IMR-90 (cell line): Measurements from ENCODE around the gene JAKMIP1. TPM values are rescaled to one million over a fixed set of nuclear protein-coding genes. Genes with fewer than 3 reads are reported as not detected.

ENCODE experiments used
- ATAC-seq: fragments of 200-7000 bp; cut with Tn5 transposase; 2 replicates; pipeline ENCODE4 v1.9.1; 2020; ENCODE audit warnings: low read depth, mild to moderate bottlenecking, moderate library complexity
- BruUV-seq: library from RNA; stranded (reverse); fragments of 400-500 nt; replicated peaks from 2 replicates; lab custom pipeline; 2021; lab: Mats Ljungman, UMichigan
- CTCF ChIA-PET: fragments of 300-600 bp; formaldehyde crosslinking; extraction: SDS; loops from one replicate; lab custom pipeline; 2021; ENCODE audit warnings: antibody characterized with exemption; lab: Yijun Ruan, JAX
- POLR2A ChIA-PET: fragments of 300-600 bp; sonication (Branson Sonifier 250); formaldehyde crosslinking; loops from one replicate; lab custom pipeline; 2022; ENCODE audit warnings: antibody characterized with exemption; ENCODE audit not compliant: unreplicated experiment; lab: Charles Lee
- DNase-seq: peaks from one replicate; pipeline ENCODE4 v3.0.0; 2013
- H2AFZ ChIP-seq: replicated peaks from 2 replicates; pipeline ENCODE3; 2013; ENCODE audit warnings: low read length, mild to moderate bottlenecking; ENCODE audit not compliant: poor library complexity
- H2AK5ac ChIP-seq: 2 replicates; pipeline ENCODE4 v1.6.1; 2013; ENCODE audit warnings: low read depth, low read length, inconsistent platforms
- H2AK9ac ChIP-seq: replicated peaks from 2 replicates; pipeline ENCODE3; 2013; ENCODE audit warnings: mild to moderate bottlenecking, low read depth, low read length, moderate library complexity; ENCODE audit not compliant: poor library complexity
- H2BK120ac ChIP-seq: 2 replicates; pipeline ENCODE4 v1.6.1; 2013; ENCODE audit warnings: low read depth, low read length, inconsistent platforms
- H2BK15ac ChIP-seq: 3 replicates; pipeline ENCODE4 v1.6.1; 2013; ENCODE audit warnings: low read depth, low read length, inconsistent platforms
- H2BK20ac ChIP-seq: 2 replicates; pipeline ENCODE4 v1.6.1; 2013; ENCODE audit warnings: low read depth, mild to moderate bottlenecking, inconsistent platforms, low read length, moderate library complexity
- H2BK5ac ChIP-seq: 2 replicates; pipeline ENCODE4 v1.6.1; 2013; ENCODE audit warnings: mild to moderate bottlenecking, low read depth, low read length, inconsistent platforms; ENCODE audit not compliant: poor library complexity, severe bottlenecking
- H3K14ac ChIP-seq: replicated peaks from 2 replicates; pipeline ENCODE4 v1.6.1; 2013; ENCODE audit warnings: low read depth, low read length, inconsistent platforms
- H3K18ac ChIP-seq: 2 replicates; pipeline ENCODE4 v1.6.1; 2013; ENCODE audit warnings: low read depth, low read length, control low read depth
- H3K23ac ChIP-seq: 2 replicates; pipeline ENCODE4 v1.6.1; 2013; ENCODE audit warnings: low read depth, low read length, inconsistent platforms
- H3K27ac ChIP-seq: 2 replicates; pipeline ENCODE4 v1.5.1; 2013; ENCODE audit warnings: mild to moderate bottlenecking, control low read depth, low read length; ENCODE audit not compliant: insufficient read depth
- H3K27me3 ChIP-seq: 2 replicates; pipeline ENCODE4 v1.6.1; 2013; ENCODE audit warnings: low read length; ENCODE audit not compliant: control insufficient read depth, insufficient read depth
- H3K36me3 ChIP-seq: 2 replicates; pipeline ENCODE4 v1.6.1; 2013; ENCODE audit warnings: low read length, mixed read lengths; ENCODE audit not compliant: control insufficient read depth, insufficient read depth
- H3K4ac ChIP-seq: 2 replicates; pipeline ENCODE4 v1.6.1; 2013; ENCODE audit warnings: low read depth, low read length, inconsistent platforms
- H3K4me1 ChIP-seq: 2 replicates; pipeline ENCODE4 v1.6.1; 2013; ENCODE audit warnings: low read length, mixed read lengths; ENCODE audit not compliant: control insufficient read depth, insufficient read depth
- H3K4me2 ChIP-seq: 2 replicates; pipeline ENCODE4 v1.6.1; 2013; ENCODE audit warnings: low read depth, mild to moderate bottlenecking, control low read depth, low read length, moderate library complexity
- H3K4me3 ChIP-seq: 2 replicates; pipeline ENCODE4 v1.5.1; 2013; ENCODE audit warnings: low read depth, mild to moderate bottlenecking, control low read depth, low read length, moderate library complexity; ENCODE audit not compliant: insufficient read depth
- H3K56ac ChIP-seq: 2 replicates; pipeline ENCODE4 v1.6.1; 2013; ENCODE audit warnings: low read length, inconsistent platforms; ENCODE audit not compliant: insufficient read depth; ENCODE audit errors: extremely low read depth
- H3K79me1 ChIP-seq, 2 experiments: 2 replicates each; pipeline ENCODE4 v1.6.1; 2013; ENCODE audit warnings: low read length in 2 of 2, inconsistent platforms in 1 of 2, low read depth in 1 of 2
- H3K9ac ChIP-seq: 2 replicates; pipeline ENCODE4 v1.6.1; 2013; ENCODE audit warnings: low read depth, low read length, control low read depth
- H3K9me1 ChIP-seq: 2 replicates; pipeline ENCODE4 v1.6.1; 2013; ENCODE audit warnings: low read length, inconsistent platforms; ENCODE audit not compliant: insufficient read depth
- H3K9me3 ChIP-seq: 2 replicates; pipeline ENCODE4 v1.6.1; 2013; ENCODE audit warnings: low read length; ENCODE audit not compliant: control insufficient read depth, insufficient read depth
- H4K20me1 ChIP-seq: 2 replicates; pipeline ENCODE4 v1.6.1; 2013; ENCODE audit warnings: low read length, inconsistent platforms; ENCODE audit not compliant: insufficient read depth
- H4K5ac ChIP-seq: 2 replicates; pipeline ENCODE4 v1.6.1; 2013; ENCODE audit warnings: mild to moderate bottlenecking, low read depth, low read length, control low read depth
- H4K8ac ChIP-seq, 2 experiments: 2 replicates each; pipeline ENCODE4 v1.6.1; 2013; ENCODE audit warnings: low read depth in 2 of 2, low read length in 2 of 2, control low read depth in 1 of 2, inconsistent platforms in 1 of 2
- H4K91ac ChIP-seq: 2 replicates; pipeline ENCODE4 v1.6.1; 2013; ENCODE audit warnings: low read depth, low read length, inconsistent platforms; ENCODE audit not compliant: insufficient read depth
- BHLHE40 ChIP-seq: fragments of 150-350 bp; IDR thresholded peaks from 2 replicates; pipeline ENCODE4 v1.6.1; 2016; ENCODE audit warnings: mild to moderate bottlenecking, low read depth, low read length
- FOS ChIP-seq: fragments of 150-350 bp; IDR thresholded peaks from 2 replicates; pipeline ENCODE4 v1.6.1; 2016; ENCODE audit warnings: low read depth, low read length
- MAFK ChIP-seq: IDR thresholded peaks from 2 replicates; pipeline ENCODE4 v1.6.1; 2012; ENCODE audit warnings: low read depth, low read length, improper control_type of control experiment
- NFE2L2 ChIP-seq: fragments of 150-350 bp; IDR thresholded peaks from 2 replicates; pipeline ENCODE4 v1.6.1; 2016; ENCODE audit warnings: low read depth, mild to moderate bottlenecking, low read length
- POLR2A ChIP-seq: IDR thresholded peaks from 2 replicates; pipeline ENCODE4 v1.6.1; 2012; ENCODE audit warnings: mild to moderate bottlenecking, low read depth, low read length
- RFX5 ChIP-seq: IDR thresholded peaks from 2 replicates; pipeline ENCODE4 v1.8.0; 2012; ENCODE audit warnings: low read depth, mild to moderate bottlenecking, low read length, moderate library complexity
- WGBS, 2 experiments: methylation state at CpG; one replicate each; pipeline versions ENCODE4 v1.1.5 to v1.1.7; 2013; ENCODE audit warnings: missing lambda C conversion rate in 2 of 2; ENCODE audit not compliant: insufficient read length in 1 of 2; ENCODE audit errors: extremely low coverage in 2 of 2; 5-methylcytosine and 5-hydroxymethylcytosine counted together
- dilution Hi-C: fragments of 300-500 bp; cut with HindIII; formaldehyde crosslinking; loops from one replicate; pipeline ENCODE4 v1.14.3; 2018; ENCODE audit warnings: low sequenced_read_pairs; ENCODE audit not compliant: unreplicated experiment
- in situ Hi-C: fragments of 300-500 bp; cut with MboI; formaldehyde crosslinking; loops from 3 replicates; pipeline ENCODE4 v1.14.3; 2019; ENCODE audit warnings: low sequenced_read_pairs, inconsistent platforms, mixed read lengths
- intact Hi-C: fragments of 100-400 bp; cut with micrococcal nuclease; formaldehyde crosslinking; loops from 2 replicates; pipeline ENCODE4 v1.10.0; 2022
- polyA plus RNA-seq, 3 experiments: library from polyadenylated mRNA; depleted of rRNA; stranded (reverse); fragments of >200 nt; gene quantifications; 2 replicates each; pipeline ENCODE4 v1.2.3, GENCODE V29; 2012; ENCODE audit warnings: low replicate concordance in 1 of 3
- total RNA-seq: library from RNA; depleted of rRNA; stranded (reverse); fragments of >200 nt; gene quantifications from 2 replicates; pipeline ENCODE4 v1.2.3, GENCODE V29; 2012
- TF ChIP-seq, protein P1 (sequence below): fragments of 150-350 bp; IDR thresholded peaks from 2 replicates; pipeline ENCODE4 v1.6.1; 2016; ENCODE audit warnings: low read depth, mild to moderate bottlenecking, low read length, moderate library complexity, borderline replicate concordance

Gene JAKMIP1
- total and polyA plus RNA-seq, 2 of the 4 experiments (the other 2 are of a cell fraction): not detected

DNA sequence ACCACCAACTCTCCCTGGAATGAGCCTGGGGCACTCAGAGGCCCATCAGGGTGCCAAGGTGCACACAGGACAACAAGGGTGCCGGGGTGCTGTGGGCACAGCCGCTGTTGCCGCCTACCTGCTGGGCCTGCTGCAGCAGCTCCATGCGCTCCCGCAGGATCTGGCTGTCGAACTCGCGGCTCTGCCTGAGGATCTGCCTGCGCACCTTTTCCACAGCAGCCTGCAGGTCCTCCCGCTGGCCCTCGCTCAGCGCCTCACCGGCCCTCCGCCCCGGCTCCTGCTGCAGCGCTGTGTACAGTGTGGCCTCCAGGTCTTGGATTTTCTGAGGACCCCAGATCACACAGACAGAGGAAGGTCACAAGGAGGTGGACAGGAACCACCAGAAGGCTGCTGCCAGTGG lies 164.6 kb downstream of the JAKMIP1 start:
- ATAC-seq: no peak
- no peaks in the 10 kb centered on the region for H3K36me3 ChIP-seq
- dilution Hi-C loops (no loop called here), in situ Hi-C loops (loop anchor here (25.0 kb wide), 2 partner anchors 102 to 402 kb away; no protein-coding TSS in a partner anchor), intact Hi-C loops (no loop called here)
- no peak overlapping the region for H3K18ac ChIP-seq
- H3K4me1 ChIP-seq: no peaks in the 10 kb centered on the region
- no peak overlapping the region for H2AFZ ChIP-seq
- no peak overlapping the region for H3K23ac ChIP-seq
- no peak overlapping the region for H2BK20ac ChIP-seq
- H4K8ac ChIP-seq: no peak overlapping the region
- peaks cover 2% of the 10 kb centered on the region; the same call in 1 of the 2 replicates for H3K9me3 ChIP-seq
- no peak overlapping the region for H4K5ac ChIP-seq
- no peak overlapping the region for H4K91ac ChIP-seq
- no peaks in the 10 kb centered on the region for H3K9me1 ChIP-seq
- no peak for TF ChIP-seq MAFK
- TF ChIP-seq FOS: no peak
- no peak for TF ChIP-seq POLR2A
- no peak for TF ChIP-seq RFX5
- TF ChIP-seq NFE2L2: no peak
- no peak for TF ChIP-seq BHLHE40
- TF ChIP-seq, protein P1, sequence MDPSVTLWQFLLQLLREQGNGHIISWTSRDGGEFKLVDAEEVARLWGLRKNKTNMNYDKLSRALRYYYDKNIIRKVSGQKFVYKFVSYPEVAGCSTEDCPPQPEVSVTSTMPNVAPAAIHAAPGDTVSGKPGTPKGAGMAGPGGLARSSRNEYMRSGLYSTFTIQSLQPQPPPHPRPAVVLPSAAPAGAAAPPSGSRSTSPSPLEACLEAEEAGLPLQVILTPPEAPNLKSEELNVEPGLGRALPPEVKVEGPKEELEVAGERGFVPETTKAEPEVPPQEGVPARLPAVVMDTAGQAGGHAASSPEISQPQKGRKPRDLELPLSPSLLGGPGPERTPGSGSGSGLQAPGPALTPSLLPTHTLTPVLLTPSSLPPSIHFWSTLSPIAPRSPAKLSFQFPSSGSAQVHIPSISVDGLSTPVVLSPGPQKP: no peak
- POLR2A ChIA-PET: no interaction called here
- no peak overlapping the region for H3K9ac ChIP-seq
- CTCF ChIA-PET: no interaction called here
- 79% methylated on average over 11 of the region's 16 CpGs; no CpG with 5 or more reads in 1 of the 2 experiments for WGBS, 2 experiments
- no peak overlapping the region for H3K27ac ChIP-seq
- no peak overlapping the region for H2AK9ac ChIP-seq
- no peak overlapping the region for H2BK15ac ChIP-seq
- no peak for DNase-seq
- no peak overlapping the region for H2BK120ac ChIP-seq
- no peak overlapping the region for H2AK5ac ChIP-seq
- H3K56ac ChIP-seq: no peak overlapping the region
- H2BK5ac ChIP-seq: no peak overlapping the region
- no peaks in the 10 kb centered on the region for H4K20me1 ChIP-seq
- H3K4ac ChIP-seq: no peak overlapping the region
- no peaks in the 10 kb centered on the region for H3K79me1 ChIP-seq
- H3K27me3 ChIP-seq: no peaks in the 10 kb centered on the region
- BruUV-seq: no TSS peak
- H3K14ac ChIP-seq: no peak overlapping the region
- H3K4me2 ChIP-seq: no peak overlapping the region
- no peak overlapping the region for H3K4me3 ChIP-seq
